BLaER1 treated with 17β-estradiol and CSF1 and Interleukin-3, amounts not matched to agents 10 nM and 100 nM (cell line): Measurements from ENCODE around the gene ST6GAL1.
A peak's percentile ranks its signal among the peaks of the same experiment; 100 is the strongest.

Source experiments
- H3K27ac ChIP-seq, 11 experiments: shearing (Covaris generic); formaldehyde crosslinking; 2 replicates each; pipeline ENCODE4 v1.8.1; 2022
- H3K27me3 ChIP-seq, 11 experiments: shearing (Covaris generic); formaldehyde crosslinking; 2 replicates each; pipeline ENCODE4 v1.8.1; 2022
- H3K36me3 ChIP-seq, 11 experiments: shearing (Covaris generic); formaldehyde crosslinking; 2 replicates each; pipeline ENCODE4 v1.8.1; 2022
- H3K4me1 ChIP-seq, 10 experiments: shearing (Covaris generic); formaldehyde crosslinking; 2 replicates each; pipeline ENCODE4 v1.8.1; 2022
- H3K4me2 ChIP-seq, 11 experiments: shearing (Covaris generic); formaldehyde crosslinking; 2 replicates each; pipeline ENCODE4 v1.8.1; 2022
- H3K4me3 ChIP-seq, 10 experiments: shearing (Covaris generic); formaldehyde crosslinking; 2 replicates each; pipeline ENCODE4 v1.8.1; 2022
- H3K9ac ChIP-seq, 11 experiments: shearing (Covaris generic); formaldehyde crosslinking; 2 replicates each; pipeline ENCODE4 v1.8.1; 2022
- H3K9me3 ChIP-seq, 11 experiments: shearing (Covaris generic); formaldehyde crosslinking; replicated peaks in 1 of 11; 2 replicates each; pipeline ENCODE4 v1.8.1; 2022
- H4K20me1 ChIP-seq, 11 experiments: shearing (Covaris generic); formaldehyde crosslinking; 2 replicates each; pipeline ENCODE4 v1.8.1; 2022
- Cebpa-rat ChIP-seq, 11 experiments: shearing (Covaris generic); IDR thresholded peaks; 2 replicates each; pipeline ENCODE4 v1.8.1; 2022

The ST6GAL1 gene

DNA sequence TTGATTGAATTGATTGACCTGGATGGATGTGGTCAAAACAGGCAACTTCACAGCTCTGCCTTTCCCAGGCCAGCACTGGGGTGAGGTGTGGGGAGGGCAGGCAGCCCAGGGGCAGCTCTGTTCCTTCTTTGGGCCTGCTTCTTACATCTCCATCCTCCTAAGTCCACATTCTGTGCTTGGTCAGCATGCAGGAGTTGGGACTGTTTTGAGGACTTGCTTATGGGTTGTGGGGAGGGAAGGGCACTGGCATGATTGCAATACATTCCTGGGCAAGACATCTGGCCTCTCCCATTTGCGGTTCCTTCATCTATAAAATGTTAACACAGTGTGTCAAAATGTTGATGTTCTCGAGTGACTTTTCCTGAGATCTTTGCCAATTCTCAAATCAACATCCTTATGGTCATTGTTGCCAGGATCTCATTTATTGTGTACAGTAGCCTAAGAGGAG lies 84.1 kb downstream of the ST6GAL1 start:
- peak overlapping the region; percentile 72 to 94 (median 76) for H3K4me2 ChIP-seq
- peak overlapping the region in 2 of 11 experiments; percentile 1 to 16; a peak in 2 of 22 replicates for H3K27ac ChIP-seq
- TF ChIP-seq Cebpa-rat (IDR thresholded peaks at IDR 0.05) = no peak

DNA sequence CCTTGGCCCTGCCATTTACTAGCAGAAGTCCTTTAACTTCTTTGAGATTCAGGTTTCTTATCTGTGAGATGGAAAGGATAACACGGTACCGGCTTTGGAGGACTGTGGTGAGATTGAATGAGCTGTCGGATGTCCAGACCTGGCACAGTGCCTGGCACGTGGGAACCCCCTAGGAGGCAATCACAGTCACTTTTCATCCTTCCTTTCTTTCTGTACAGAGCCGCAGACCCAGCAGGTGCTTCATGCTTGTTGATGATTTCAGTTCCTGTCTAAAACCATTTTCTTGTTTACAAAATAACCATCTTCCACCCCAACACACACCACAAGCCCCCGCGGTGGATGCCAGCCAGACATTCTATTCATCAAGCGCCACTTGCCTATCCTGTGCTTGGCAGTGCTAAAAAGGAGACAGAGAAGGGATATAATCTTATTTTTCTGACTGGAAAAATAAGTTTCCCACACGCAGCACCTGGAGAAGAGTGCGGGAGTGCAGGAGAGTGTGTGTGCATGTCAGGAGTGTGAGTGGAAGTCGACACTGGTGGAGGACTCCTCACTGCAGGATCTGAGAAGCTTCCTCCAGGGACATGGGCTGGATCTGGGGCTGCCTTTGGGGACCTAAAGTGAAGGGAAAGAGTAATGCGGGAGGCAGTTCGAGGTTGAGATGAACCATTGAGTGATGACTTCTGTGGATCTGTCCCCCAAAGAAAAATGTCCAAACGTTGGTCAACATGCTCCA lies 85.7 kb downstream of the ST6GAL1 start:
- Histone ChIP-seq H3K27ac (peak overlapping the region in 10 of 11 experiments; percentile 1 to 58 (median 37); a peak in 11 of 22 replicates), H3K9ac (peak overlapping the region in 1 of 11 experiments; percentile 2; a peak in 1 of 22 replicates), H4K20me1 (peaks cover 0 to 100% (median 85%) of the 10 kb centered on the region in 11 experiments; a peak in 17 of 22 replicates), H3K36me3 (peaks cover 0 to 39% (median 22%) of the 10 kb centered on the region in 11 experiments; a peak in 12 of 22 replicates), H3K4me2 (peak overlapping the region; percentile 64 to 87 (median 75)), H3K4me1 (peaks cover 90 to 100% (median 99%) of the 10 kb centered on the region in 10 experiments), H3K9me3 (no peaks in the 10 kb centered on the region), H3K27me3 (no peaks in the 10 kb centered on the region), H3K4me3 (no peak overlapping the region)
- no peak for TF ChIP-seq Cebpa-rat (IDR thresholded peaks at IDR 0.05)

More for the DNA sequence above, 84.1 kb downstream of the ST6GAL1 start:
- Histone ChIP-seq H3K36me3 (peaks cover 0 to 35% (median 22%) of the 10 kb centered on the region in 11 experiments; a peak in 15 of 22 replicates), H3K4me3 (no peak overlapping the region), H3K9me3 (no peaks in the 10 kb centered on the region), H3K9ac (no peak overlapping the region), H3K27me3 (no peaks in the 10 kb centered on the region), H4K20me1 (peaks cover 0 to 97% (median 72%) of the 10 kb centered on the region in 11 experiments; a peak in 17 of 22 replicates), H3K4me1 (peaks cover 85 to 95% (median 92%) of the 10 kb centered on the region in 10 experiments)

DNA sequence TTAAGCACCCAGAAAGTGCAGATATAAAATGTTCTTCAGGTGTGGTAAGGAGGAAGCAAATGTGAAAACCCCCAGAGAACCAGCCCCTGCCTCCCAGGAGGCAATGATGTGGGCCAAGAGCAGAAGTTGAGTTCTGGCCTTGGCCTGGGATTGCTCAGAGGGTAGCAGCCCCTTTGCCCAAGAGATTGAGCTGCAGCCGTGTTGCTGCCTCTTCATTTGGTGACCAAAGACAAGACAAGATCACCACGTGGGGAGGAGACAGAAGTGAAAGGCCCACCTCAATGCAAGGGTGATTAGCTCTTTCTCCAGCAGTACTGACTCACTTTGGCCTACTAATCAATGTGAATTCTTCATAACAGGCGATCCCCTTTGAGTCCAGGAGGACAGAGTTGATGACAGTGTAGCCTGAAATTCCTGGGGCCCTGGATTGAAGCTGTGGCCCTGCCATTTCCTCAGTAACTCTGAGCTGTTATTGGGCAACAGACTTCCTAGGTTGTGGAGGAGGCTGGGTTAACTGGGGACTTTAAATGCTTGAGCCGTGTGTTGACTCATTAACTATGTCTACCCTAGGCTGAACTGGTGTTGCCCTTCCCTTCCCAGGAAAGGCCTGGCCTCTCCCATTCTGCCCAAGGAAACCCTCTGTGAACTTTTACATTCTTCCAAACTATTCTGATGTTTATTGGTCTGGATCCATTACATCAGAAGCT lies 86.5 kb downstream of the ST6GAL1 start:
- Histone ChIP-seq H3K9ac (peak overlapping the region in 1 of 11 experiments; percentile 2; a peak in 1 of 22 replicates), H3K36me3 (peaks cover 0 to 39% (median 22%) of the 10 kb centered on the region in 11 experiments; a peak in 12 of 22 replicates), H3K4me2 (peak overlapping the region; percentile 64 to 87 (median 75)), H4K20me1 (peaks cover 0 to 100% (median 82%) of the 10 kb centered on the region in 11 experiments; a peak in 17 of 22 replicates), H3K4me1 (peaks cover 89 to 100% (median 99%) of the 10 kb centered on the region in 10 experiments), H3K4me3 (no peak overlapping the region; a peak in 1 of 20 replicates), H3K27ac (peak overlapping the region in 10 of 11 experiments; percentile 1 to 58 (median 37); a peak in 17 of 22 replicates), H3K9me3 (no peaks in the 10 kb centered on the region), H3K27me3 (no peaks in the 10 kb centered on the region)
- peak in 2 of 11 experiments; percentile 13 to 30; a peak in 2 of 22 replicates for TF ChIP-seq Cebpa-rat (IDR thresholded peaks at IDR 0.05)

GRCh38 chr3:187017511-187018230 lies 87.3 kb downstream of the ST6GAL1 start:
- Histone ChIP-seq H3K27me3 (no peaks in the 10 kb centered on the region), H4K20me1 (peaks cover 0 to 100% (median 82%) of the 10 kb centered on the region in 11 experiments; a peak in 16 of 22 replicates), H3K36me3 (peaks cover 0 to 39% (median 27%) of the 10 kb centered on the region in 11 experiments; a peak in 16 of 22 replicates), H3K9ac (0 out of 22 replicates have a peak overlapping the region, but pooled peaks of 1 of the 11 experiments have one; percentile 7), H3K4me2 (peak overlapping the region; percentile 64 to 87 (median 75)), H3K4me1 (peaks cover 85 to 100% (median 96%) of the 10 kb centered on the region in 10 experiments), H3K9me3 (peaks cover 0 to 2% (median 0%) of the 10 kb centered on the region in 11 experiments; a peak in 2 of 22 replicates), H3K4me3 (no peak overlapping the region), H3K27ac (peak overlapping the region in 4 of 11 experiments; percentile 5 to 46 (median 28); a peak in 7 of 22 replicates)
- TF ChIP-seq Cebpa-rat (IDR thresholded peaks at IDR 0.05) = no peak

- no peak for TF ChIP-seq Cebpa-rat (IDR thresholded peaks at IDR 0.05)
- Histone ChIP-seq H3K9ac (no peak overlapping the region), H3K36me3 (peaks cover 0 to 36% (median 23%) of the 10 kb centered on the region in 11 experiments; a peak in 18 of 22 replicates), H3K9me3 (peaks cover 0 to 10% (median 6%) of the 10 kb centered on the region in 11 experiments; a peak in 15 of 22 replicates), H3K27ac (no peak overlapping the region), H4K20me1 (peaks cover 0 to 99% (median 69%) of the 10 kb centered on the region in 11 experiments; a peak in 16 of 22 replicates), H3K4me1 (peaks cover 74 to 94% (median 85%) of the 10 kb centered on the region in 10 experiments), H3K4me3 (no peak overlapping the region), H3K4me2 (peak overlapping the region; percentile 11 to 79 (median 57); a peak in 17 of 22 replicates), H3K27me3 (no peaks in the 10 kb centered on the region)
These were observed 89.3 kb downstream of the ST6GAL1 start for GRCh38 chr3:187019542-187020072.

DNA sequence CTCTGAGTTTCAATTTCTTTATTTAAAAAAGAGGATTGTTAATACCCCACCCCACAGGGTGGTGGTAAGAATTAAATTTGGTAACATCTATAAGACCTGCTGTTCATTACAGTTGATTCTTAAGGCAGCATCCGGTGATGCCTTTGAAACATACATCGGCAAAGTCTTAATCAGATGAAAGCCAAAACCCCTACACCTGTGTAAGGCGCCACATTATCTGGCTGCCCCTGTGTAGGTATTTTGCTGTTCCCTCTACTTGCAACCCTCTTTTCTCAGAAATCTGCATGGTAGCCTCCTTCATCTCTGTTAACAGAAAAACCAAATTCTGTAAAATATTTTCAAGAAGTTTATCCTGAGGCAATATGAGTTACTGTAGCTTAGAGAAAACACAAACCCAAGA lies 90.0 kb downstream of the ST6GAL1 start:
- H3K4me2 ChIP-seq = peak overlapping the region in 8 of 11 experiments; percentile 52 to 79 (median 59); a peak in 16 of 22 replicates
- H3K4me1 ChIP-seq = peaks cover 74 to 94% (median 85%) of the 10 kb centered on the region in 10 experiments

GRCh38 chr3:187021748-187022402 lies 91.5 kb downstream of the ST6GAL1 start:
- Histone ChIP-seq H3K4me3 (no peak overlapping the region), H3K4me1 (peaks cover 70 to 94% (median 85%) of the 10 kb centered on the region in 10 experiments), H3K4me2 (peak overlapping the region; percentile 37 to 79 (median 58)), H3K27me3 (no peaks in the 10 kb centered on the region), H3K36me3 (peaks cover 0 to 33% (median 23%) of the 10 kb centered on the region in 11 experiments; a peak in 18 of 22 replicates), H3K9ac (no peak overlapping the region), H3K27ac (no peak overlapping the region), H3K9me3 (peaks cover 0 to 10% (median 6%) of the 10 kb centered on the region in 11 experiments; a peak in 15 of 22 replicates), H4K20me1 (peaks cover 0 to 99% (median 69%) of the 10 kb centered on the region in 11 experiments; a peak in 15 of 22 replicates)
- no peak for TF ChIP-seq Cebpa-rat (IDR thresholded peaks at IDR 0.05)

More for the DNA sequence above, 90.0 kb downstream of the ST6GAL1 start:
- TF ChIP-seq Cebpa-rat (IDR thresholded peaks at IDR 0.05) = no peak
- peaks cover 0 to 99% (median 69%) of the 10 kb centered on the region in 11 experiments; a peak in 17 of 22 replicates for H4K20me1 ChIP-seq
- no peaks in the 10 kb centered on the region for H3K27me3 ChIP-seq
- H3K4me3 ChIP-seq = no peak overlapping the region
- no peak overlapping the region for H3K9ac ChIP-seq
- peaks cover 0 to 10% (median 6%) of the 10 kb centered on the region in 11 experiments; a peak in 15 of 22 replicates for H3K9me3 ChIP-seq
- no peak overlapping the region for H3K27ac ChIP-seq
- peaks cover 0 to 36% (median 23%) of the 10 kb centered on the region in 11 experiments; a peak in 18 of 22 replicates for H3K36me3 ChIP-seq
